ENCODE results near the gene FXN.
"Not testable (repeated sequence)": the region's sequence is repeated elsewhere in the genome, so short reads cannot be mapped to it uniquely, and the experiment has no call there.

- TF ChIP-seq POLR2A, CTCF (IDR thresholded peaks at IDR 0.05): not testable (repeated sequence)
These were observed 67.9 kb downstream of the FXN start for GRCh38 chr9:69103348-69103996.
